SIG-M5 treated with dmso at 0.1 percent for 504 hours (cell line): ENCODE measurements around the gene SPATC1L.
"Not testable (repeated sequence)": the region's sequence is repeated elsewhere in the genome, so short reads cannot be mapped to it uniquely, and the experiment has no call there.

ENCODE experiments used
- DNase-seq: peaks from one replicate; lab custom pipeline; 2025; ENCODE audit not compliant: unreplicated experiment; lab: John Stamatoyannopoulos, UW

The SPATC1L gene

DNA sequence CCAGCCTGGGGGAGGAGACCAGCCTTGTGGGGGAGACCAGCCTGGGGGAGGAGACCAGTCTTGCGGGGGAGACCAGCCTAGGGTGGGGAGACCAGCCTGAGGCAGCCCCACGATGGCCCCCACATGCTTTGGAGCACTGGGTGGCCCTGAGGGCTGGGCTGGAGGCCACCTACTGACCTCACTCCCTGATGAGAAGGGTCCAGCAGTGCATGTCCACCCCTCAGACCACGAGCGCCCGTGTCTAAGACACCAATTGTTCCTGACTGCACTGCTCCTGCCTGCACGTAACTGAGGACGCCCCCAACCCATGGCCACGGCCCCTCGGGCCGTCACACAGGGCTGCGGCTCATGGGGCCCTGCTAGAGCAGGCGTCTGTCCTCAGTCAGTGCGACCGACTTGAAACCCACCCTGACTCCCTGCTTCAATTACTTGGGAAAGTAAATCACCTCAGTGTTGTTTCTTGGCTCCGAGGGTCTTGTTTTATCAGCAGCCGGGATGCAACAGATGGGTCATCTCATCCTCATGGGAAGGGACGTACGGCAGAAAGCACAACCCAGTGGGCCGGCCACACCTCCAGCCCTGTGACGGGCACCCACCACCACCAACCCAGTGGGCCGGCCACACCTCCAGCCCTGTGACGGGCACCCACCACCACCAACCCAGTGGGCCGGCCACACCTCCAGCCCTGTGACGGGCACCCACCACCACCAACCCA lies at the start of gene SPATC1L:
Gene SPATC1L, minus strand, starts transcription at position 550 of the 715 bp plus-strand sequence. CDS start 1,643 bp downstream, outside the sequence.
- DNase-seq = peak; percentile 60

DNA sequence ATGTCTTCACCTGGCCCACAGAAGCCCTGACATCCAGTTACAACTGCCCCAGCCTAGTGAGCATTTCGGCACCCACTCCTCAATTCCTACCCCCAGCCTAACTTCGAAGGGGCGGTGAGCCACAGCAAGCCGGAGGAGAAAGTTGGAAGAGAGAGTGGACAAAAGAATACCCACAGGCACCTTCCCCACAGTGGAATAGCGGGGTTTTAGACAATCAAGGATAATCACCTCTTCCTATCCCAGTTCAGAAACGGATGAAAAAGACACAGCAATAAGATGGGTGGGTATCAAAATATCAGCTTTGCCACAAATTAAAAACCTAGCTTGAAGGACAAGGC lies 45.6 kb upstream of the SPATC1L start:
- DNase-seq = no peak

DNA sequence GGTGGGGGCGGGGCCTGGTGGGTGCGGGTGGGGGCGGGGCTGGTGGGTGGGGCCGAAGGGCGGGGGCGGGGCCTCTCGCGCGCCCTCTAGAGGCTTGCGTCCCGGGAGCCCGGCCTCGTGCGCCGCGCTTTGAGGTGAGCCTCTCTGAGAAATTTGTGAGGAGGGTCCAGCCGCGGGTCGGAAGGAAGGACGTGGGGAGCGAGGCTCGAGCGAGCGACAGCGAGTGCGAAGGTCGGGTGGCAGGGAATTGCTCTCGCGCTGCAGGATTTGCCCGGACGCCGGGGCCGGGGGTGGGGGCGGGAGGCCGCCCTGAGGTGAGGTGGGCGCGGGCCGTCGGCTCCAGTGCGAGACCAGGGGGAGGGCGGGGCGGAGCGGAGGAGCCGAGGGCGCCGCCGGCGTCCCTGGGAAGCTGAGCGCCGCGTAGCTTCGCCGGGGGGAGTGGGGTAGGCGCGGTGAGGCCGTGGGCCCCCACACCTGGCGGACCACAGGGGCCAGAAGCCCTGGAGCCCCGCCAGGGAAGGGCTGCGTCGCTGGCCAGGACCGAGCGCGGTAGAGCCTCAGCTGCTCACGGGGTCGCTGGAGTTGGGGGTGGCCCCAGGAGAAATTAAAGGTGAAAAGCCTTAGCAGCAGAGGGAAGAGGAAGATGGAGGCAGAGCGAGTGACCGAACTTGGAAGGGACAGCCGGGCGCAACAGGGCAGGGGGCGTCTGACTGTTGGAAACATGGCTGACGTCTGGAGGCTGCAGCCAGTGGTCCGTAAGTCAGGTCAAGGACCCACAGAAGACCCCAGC lies 45.1 kb upstream of the SPATC1L start:
- DNase-seq = peak; percentile 43

DNA sequence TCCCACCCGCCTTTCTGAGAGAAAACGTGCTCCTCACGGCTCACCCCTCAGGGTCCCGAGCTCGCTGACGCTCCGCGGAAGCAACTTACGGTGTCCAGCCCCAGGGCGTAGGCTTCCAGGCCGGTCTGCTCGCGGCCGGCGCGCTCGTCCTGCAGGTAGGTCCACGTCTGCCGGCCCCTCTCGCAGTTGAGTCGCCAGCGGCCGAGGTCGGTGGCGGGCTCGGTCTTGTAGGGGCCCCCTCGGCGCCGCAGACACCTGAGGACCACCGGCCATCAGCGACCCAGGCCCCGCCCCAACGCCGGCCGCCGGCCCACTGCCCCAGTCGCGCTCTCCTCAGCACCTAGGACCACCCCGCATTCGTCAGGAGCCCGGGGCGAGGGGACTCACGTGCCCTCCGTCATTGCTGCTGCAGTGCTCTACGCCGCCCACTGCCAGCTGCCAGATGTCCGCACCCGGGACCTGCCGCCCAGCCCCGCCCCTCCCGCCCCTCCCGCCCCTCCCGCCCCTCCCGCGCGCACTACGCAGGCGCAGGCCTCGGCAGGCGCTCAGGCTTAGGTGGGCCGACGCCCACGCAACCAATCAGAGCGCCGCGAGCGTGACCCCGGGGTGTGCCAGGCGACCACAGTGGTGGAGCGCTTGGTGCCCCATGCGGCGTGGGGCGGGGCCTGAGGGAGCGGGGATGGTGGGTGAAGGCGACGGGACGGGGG lies 44.2 kb upstream of the SPATC1L start, which contains the start of gene LSS:
Gene LSS, minus strand, starts transcription at position 430 of the 707 bp plus-strand sequence. Its CDS starts 29 bp downstream, at position 401.
- DNase-seq = peak; percentile 96

DNA sequence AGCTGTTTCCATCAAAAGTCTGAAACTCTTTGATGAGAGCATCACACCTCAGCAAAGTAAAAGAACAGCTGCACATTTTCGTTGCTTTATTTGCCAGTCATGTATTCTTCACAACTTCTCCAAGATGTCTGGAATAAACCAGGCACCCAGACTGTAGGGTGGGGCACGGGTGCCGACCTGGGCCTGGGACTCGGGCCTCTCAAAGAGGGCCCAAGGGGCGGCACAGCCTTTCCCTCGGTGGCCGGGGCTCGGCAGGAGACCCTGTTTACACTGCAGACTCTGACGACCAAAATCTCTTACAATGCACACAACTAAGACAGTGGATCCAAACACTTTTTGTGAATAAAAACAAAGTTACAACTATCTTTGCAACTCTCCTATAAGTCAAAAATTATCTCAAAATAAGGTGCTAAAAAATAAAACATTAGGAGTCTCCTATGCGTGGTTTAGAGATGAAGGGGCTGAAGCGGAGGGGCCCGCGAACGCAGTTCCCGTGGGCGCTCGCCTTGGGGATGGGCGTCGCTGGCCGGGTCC lies 43.6 kb upstream of the SPATC1L start:
- DNase-seq = no peak

DNA sequence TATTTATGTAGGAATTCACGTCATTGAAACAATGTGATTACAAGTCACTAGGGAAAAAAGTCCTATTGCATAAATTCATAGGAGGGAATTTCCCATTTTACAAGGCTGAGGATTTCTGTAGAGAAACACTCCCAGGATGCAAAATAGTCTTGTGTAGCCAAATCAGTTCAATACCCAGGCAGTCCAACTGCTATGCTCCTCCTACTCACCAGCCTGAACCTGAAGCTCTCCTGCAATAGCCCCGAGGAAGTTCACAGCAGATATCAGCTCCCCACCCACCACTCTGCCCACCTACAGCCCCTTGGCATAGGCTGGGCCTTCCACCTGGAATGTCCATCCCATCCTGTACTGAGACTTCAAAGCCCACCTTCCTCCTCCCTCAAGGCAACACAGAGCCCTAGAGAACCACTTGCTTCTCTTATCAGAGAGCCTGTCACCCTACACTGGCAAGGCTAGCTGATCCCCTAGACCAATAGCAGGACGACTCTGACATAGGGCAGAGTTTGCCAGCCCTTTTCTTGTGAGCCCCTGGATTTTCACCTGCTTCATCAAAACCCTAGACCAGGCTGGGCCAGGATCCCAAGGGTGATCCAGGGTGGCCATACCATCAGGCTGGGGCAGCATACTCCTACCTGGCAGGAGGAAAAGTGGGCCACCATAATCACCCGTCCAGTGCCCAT lies 42.8 kb upstream of the SPATC1L start:
- peak; percentile 9 for DNase-seq

DNA sequence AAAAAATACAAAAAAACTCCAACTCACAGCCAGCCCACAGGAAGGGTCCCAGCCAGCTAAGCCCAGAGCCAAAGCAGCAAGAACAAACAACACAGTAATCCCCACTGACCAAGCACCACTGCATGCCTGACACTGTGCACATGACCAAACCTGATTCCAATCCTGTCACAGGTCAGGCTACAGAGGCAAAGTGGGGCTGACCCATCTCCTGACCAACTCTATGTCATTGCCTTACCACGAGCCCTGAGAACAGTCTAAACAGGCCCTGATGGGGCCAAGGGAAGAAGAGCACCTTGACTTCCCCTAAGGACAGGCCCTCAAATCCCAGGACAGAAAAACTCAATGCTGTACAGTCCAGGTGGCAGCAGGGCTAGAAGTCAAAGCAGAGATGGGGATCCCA lies 41.9 kb upstream of the SPATC1L start:
- DNase-seq = no peak

DNA sequence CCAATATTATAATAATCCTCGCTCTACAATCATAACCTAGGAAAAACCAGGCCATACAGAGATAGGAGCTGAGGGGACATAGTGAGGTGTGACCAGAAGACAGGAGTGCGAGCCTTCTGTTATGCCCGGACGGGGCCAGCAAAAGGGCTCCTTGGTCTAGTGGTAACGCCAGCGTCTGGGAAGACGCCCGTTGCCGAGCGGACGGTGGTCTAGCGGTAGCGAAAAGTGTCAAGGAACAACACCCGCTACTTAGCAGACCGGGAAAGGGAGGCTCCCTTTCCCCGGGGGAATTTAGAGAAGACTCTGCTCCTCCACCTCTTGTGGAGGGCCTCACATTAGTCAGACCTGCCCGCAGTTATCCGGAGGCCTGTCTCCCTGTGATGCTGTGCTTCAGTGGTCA lies 39.4 kb upstream of the SPATC1L start:
- DNase-seq = not testable (repeated sequence)

DNA sequence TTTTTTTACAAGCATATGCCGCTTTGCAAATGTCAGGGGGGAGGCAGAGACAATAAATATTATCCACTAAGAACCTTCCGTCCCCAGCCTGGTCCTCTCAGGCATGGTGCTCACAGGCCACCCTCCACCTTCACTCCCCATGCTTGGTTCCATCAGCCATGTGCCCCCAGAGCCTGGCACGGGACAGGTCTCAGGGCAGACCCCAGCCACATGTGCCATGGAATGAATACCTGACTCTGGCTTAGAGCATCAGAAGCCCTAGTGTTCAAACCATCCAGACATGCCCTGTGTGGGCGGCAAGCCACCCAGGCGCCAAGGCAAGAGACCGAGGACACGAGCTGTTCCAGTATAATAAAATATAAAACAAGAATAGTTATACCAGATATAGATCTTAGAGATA lies 39.0 kb upstream of the SPATC1L start:
- no peak for DNase-seq

DNA sequence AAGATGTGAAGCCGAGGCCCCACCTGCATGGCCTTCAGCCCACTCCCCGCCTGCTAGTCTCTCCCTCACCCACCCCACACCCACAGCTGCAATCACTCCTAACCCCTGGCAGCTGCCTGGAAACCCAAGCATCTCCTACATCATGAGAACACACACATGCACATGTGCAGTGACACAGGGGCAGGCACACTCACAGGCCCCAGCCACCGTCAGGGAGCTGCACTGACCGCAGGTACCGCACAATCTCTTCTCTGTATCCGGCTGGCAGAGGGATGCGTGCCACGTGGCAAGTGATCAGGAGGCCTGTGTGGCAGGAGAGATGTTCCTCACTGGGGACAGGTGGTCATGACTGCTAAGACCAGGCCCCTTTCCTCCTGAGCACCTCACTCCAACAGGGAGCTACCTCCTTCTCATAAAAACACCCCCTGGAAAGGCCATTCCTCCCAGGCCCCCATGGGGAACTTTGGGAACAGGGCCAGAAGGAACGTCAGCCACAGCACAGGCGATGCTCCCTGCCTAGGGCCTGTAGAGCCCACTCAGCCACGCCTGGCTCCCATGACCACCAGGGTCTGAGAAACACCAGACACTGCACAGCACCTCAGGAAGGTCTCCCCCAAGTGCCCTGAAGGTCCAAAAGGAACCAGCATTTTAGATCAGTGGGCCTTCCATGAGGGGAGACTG lies 38.3 kb upstream of the SPATC1L start:
- DNase-seq = no peak

DNA sequence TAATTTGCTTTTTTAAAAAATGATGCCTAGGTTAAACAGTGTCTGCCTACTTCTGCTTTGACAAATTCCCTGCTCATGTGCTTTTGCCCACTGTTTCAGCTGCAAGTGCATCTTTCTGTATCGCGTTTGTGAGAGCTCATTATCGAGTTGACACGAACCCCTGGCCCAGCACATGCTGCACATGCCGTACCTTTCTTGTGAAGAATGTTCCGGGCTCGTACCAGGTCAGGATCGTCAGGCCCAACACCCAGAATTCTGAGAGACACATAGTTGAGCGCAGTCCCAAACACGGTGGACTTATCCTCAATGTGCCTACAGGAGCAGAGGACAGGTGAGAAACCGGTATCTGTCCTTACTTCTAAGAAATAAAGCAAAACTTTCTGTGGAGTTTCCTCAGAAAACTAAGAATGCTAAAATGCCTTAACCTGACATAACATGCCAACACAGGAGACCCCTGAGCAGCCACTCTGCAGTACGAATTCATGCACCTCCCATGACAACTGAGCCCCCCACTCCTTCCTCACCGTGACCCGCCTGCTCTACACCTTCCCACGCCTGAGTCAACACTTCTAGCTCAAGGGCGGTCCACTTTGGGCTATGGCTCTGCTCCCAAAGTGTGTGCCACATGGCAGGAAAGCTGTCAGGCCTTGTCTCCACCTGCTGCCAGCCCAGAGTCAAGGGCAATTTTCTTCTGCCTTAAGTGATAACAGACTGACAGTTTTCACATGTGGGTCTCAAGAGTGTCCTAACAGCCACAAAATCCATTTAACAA lies 37.6 kb upstream of the SPATC1L start:
- no peak for DNase-seq

DNA sequence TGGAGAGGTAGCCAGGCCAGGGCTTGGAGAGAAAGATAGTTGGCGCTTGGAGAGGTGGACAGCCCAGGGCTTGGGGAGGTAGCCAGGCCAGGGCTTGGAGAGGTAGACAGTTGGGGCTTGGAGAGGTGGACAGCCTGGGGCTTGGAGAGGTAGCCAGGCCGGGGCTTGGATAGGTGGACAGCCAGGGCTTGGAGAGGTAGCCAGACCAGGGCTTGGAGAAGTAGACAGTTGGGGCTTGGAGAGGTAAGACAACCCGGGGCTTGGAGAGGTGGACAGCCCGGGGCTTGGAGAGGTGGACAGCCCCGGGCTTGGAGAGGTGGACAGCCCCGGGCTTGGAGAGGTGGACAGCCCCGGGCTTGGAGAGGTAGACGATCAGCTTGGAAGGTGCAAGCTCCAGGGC lies 36.6 kb upstream of the SPATC1L start:
- no peak for DNase-seq

DNA sequence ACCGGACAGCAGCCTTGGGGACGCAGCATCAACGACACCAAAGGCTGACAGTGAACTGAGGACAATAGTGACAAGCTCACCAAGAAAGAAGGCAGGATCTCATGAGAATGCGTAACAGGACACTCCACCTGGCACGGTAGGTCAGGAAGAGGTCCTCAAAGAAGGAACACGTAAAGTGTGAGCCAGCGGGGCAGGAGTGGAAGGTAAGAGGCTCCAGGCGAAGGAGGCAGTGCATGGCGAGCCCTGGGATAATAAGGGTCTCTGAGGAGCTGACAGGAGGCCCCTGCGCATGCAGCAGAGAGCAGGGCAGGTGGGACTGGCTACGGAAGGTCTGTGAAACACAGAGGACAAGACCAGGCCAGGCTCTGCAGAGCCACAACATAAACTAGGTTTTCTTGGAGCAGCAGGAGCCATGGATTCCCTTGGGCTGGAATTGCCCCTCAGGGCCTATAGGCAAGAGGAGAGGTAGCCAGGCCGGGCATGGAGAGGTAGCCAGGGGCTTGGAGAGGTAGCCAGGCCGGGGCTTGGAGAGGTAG lies 36.1 kb upstream of the SPATC1L start:
- no peak for DNase-seq

DNA sequence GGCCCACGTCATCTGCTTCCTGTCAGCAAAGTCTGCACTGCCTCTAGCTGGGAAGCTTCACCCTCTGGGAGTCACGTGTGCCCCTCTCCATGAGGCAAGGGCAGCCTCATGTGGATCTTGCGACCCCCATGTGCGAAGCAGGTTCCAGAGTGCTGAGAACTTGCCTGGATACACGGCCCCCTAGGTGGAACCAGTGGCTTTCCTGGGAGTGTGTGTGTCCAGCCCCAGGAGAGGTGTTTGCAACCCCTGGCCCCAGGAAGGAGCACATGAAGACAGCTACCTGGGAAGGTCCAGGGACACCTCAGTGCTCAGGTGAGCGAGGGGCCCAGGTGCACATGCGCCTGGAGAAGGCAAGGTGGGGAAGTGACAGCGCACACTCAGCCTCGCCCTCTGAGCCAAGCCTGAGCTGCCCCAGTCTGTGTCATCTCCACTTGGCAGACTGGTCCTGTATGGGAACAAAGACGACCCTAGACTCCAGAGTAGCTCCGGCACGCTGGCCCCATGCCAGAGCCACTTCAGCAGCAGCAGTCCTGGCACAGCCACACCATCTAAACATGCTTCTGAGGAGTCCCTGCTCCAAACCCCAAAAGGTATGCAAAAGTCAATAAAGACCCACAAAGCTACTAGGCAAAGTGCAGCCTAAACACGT lies 35.5 kb upstream of the SPATC1L start:
- DNase-seq = no peak

DNA sequence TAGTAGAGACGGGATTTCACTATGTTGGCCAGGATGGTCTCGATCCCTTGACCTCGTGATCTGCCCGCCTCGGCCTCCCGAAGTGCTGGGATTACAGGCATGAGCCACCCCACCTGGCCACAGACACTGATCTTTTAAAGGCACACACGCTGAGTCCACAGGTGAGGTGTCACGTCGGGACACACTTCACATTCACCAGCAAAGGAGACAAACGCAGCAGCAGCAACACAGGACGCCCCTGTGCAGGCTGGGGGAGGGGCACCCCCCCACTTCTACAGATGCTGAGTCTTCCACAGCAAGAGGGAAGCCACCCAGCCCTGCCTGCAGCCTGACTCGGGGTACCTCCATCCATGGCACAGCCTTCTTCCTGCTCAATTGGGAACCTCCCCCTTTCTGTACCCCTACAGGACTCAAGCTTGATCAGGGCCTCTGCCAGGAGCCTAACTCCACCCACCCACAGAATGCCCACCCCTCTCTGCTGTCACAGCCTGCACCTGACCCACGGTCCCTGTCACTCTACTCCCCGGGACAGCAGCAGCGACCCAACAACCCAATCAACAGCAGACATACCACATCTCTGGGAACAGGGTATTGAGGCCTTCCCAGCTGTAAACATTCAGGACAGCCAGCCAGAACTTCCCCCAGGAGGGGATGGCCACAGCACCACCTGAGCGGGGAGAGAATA lies 34.8 kb upstream of the SPATC1L start:
- DNase-seq = no peak

DNA sequence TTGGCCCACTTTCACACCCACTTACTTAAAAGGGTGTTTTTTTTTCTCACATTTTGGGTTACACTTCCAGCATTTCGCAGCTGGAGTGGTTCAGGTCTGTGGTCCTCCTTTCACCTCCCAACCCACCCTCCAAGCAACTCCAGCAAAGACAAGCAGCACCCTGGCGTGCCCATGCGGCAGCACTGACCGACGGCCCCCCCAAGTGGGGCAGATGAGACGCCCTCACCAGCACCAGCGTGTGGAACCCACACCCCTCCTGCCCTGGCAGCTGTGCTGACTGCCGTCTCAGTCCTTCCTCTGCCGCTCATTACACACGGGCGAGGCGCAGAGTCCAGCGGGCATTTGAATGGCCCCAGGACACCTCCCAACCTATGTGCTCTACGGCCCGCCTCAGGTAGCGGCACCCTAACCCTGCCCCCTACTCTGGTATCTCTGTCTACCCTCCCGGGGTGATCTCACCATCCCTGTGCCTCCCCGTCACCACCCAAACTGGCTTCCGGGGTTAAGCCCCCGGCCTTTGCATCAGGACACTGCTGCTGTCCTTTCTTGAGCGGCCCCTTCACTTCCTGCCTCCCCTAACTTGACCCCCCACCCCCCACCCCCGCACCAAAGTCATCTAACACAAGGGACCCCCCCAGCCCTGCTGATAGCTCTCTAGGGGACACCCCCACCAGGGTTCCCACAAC lies 33.4 kb upstream of the SPATC1L start:
- DNase-seq = no peak

DNA sequence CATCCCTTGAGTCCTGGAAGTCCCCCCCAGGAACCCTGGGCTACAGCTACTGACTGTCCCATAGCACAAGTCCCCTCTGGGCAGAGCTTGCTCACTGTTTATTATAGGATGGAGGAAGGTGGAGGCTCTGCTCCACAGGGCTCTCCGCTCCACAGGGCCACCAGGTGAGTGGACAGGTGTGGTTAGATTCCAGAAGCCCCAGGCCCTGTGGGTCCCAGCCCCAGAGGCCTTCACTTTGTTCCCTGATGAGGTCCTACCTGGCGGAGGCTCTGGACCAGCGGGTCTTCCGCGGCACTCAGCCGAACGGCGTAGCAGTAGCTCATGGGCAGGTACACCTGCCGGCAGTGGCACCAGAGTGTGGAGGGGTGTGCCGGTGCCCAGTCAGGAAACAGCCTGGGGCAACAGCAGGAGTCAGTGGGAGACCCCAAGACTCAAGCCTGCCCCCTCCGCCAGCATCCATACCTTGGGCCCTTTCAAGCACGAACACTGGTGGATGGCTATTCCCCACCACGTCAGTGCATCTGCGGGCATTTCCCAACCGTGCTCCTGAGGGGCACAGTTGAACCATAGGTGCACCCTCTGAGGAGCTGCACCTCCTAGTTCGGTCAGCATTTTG lies 32.0 kb upstream of the SPATC1L start:
- no peak for DNase-seq
